Endothelial cell of umbilical vein (primary cell): ENCODE results near the gene EPB41L2. TPM values are rescaled to one million over a fixed set of nuclear protein-coding genes. Genes with fewer than 3 reads are reported as not detected.

ENCODE experiments used
- BruUV-seq: library from RNA; stranded (reverse); fragments of 400-500 nt; replicated peaks from 2 replicates; lab custom pipeline; 2021; lab: Mats Ljungman, UMichigan
- CTCF ChIA-PET: fragments of 300-600, 350-600 bp; sonication (Branson Sonifier 250); formaldehyde crosslinking; loops from one replicate; lab custom pipeline; 2021; ENCODE audit warnings: antibody characterized with exemption, inconsistent platforms; lab: Charles Lee
- POLR2A ChIA-PET: fragments of 300-600, 350-600 bp; sonication (Branson Sonifier 250); formaldehyde crosslinking; loops from one replicate; lab custom pipeline; 2021; ENCODE audit warnings: antibody characterized with exemption, inconsistent platforms; lab: Charles Lee
- DNase-seq: peaks from one replicate; pipeline ENCODE4 v3.0.0-alpha.2; 2011; ENCODE audit warnings: low read depth, low spot score
- FAIRE-seq: peaks from 2 replicates; lab custom pipeline; 2011; peaks lifted over from hg19 to GRCh38; lab: Jason Lieb, UNC
- H2AFZ ChIP-seq: 2 replicates; pipeline ENCODE4 v1.6.0; 2012; ENCODE audit warnings: low read depth, low read length, control low read depth, inconsistent platforms
- H3K27ac ChIP-seq: 2 replicates; pipeline ENCODE4 v1.5.1; 2011; ENCODE audit warnings: low read depth, mild to moderate bottlenecking, control low read depth, low read length, moderate library complexity; ENCODE audit not compliant: insufficient read depth
- H3K27me3 ChIP-seq, 2 experiments: 2 replicates each; pipeline versions ENCODE4 v1.6.0 to v1.6.1; 2011; ENCODE audit warnings: low read length in 2 of 2, mixed read lengths in 1 of 2; ENCODE audit not compliant: control insufficient read depth in 2 of 2, insufficient read depth in 2 of 2
- H3K36me3 ChIP-seq, 2 experiments: 2 replicates in 1 of 2; 3 replicates in 1 of 2; pipeline ENCODE4 v1.5.1; 2011; ENCODE audit warnings: low read length in 2 of 2, mild to moderate bottlenecking in 1 of 2, moderate library complexity in 1 of 2; ENCODE audit not compliant: control insufficient read depth in 2 of 2, insufficient read depth in 2 of 2; ENCODE audit errors: extremely low read depth in 1 of 2
- H3K4me1 ChIP-seq: 3 replicates; pipeline ENCODE4 v1.5.1; 2011; ENCODE audit warnings: mild to moderate bottlenecking, low read length; ENCODE audit not compliant: control insufficient read depth, insufficient read depth; ENCODE audit errors: extremely low read depth
- H3K4me2 ChIP-seq: 2 replicates; pipeline ENCODE4 v1.6.1; 2011; ENCODE audit warnings: low read length, control low read depth, mixed read lengths; ENCODE audit not compliant: insufficient read depth
- H3K4me3 ChIP-seq, 3 experiments: fragments of 200-600 bp in 1 of 3; sonication (generic), shearing (Covaris generic) in 1 of 3; replicated peaks in 1 of 3; 2 replicates each; pipeline ENCODE4 v1.5.1; 2011 to 2016; ENCODE audit warnings: control low read depth in 3 of 3, low read length in 3 of 3, mild to moderate bottlenecking in 2 of 3, inconsistent platforms in 1 of 3, low read depth in 1 of 3, moderate library complexity in 1 of 3; ENCODE audit not compliant: insufficient read depth in 1 of 3
- H3K79me2 ChIP-seq: 2 replicates; pipeline ENCODE4 v1.6.0; 2012; ENCODE audit warnings: low read length, inconsistent platforms; ENCODE audit not compliant: control insufficient read depth, insufficient read depth
- H3K9ac ChIP-seq: replicated peaks from 2 replicates; pipeline ENCODE3; 2011; ENCODE audit warnings: low read length, control low read depth; ENCODE audit not compliant: insufficient read depth; ENCODE audit errors: extremely low read depth
- H3K9me1 ChIP-seq: replicated peaks from 3 replicates; pipeline ENCODE4 v1.6.0; 2011; ENCODE audit warnings: mild to moderate bottlenecking, low read length; ENCODE audit not compliant: control insufficient read depth, insufficient read depth; ENCODE audit errors: extremely low read depth
- H3K9me3 ChIP-seq: replicated peaks from 2 replicates; pipeline ENCODE4 v1.5.1; 2012; ENCODE audit warnings: low read length, inconsistent platforms; ENCODE audit not compliant: control insufficient read depth, insufficient read depth
- H4K20me1 ChIP-seq: replicated peaks from 2 replicates; pipeline ENCODE3; 2011; ENCODE audit warnings: mild to moderate bottlenecking, low read length; ENCODE audit not compliant: control insufficient read depth, insufficient read depth; ENCODE audit errors: extremely low read depth
- CTCF ChIP-seq, 2 donors: IDR thresholded peaks; 1 replicate in 1 of 2; 2 replicates in 1 of 2; pipeline ENCODE4 v1.5.1; 2011; ENCODE audit warnings: low read length in 2 of 2, mild to moderate bottlenecking in 2 of 2, moderate library complexity in 2 of 2, control low read depth in 1 of 2, inconsistent platforms in 1 of 2, low read depth in 1 of 2; ENCODE audit not compliant: insufficient read depth in 1 of 2; ENCODE audit errors: extremely low read depth in 1 of 2
- EZH2 ChIP-seq: IDR thresholded peaks from 2 replicates; pipeline ENCODE4 v1.6.1; 2012; ENCODE audit warnings: borderline replicate concordance, low read depth, mild to moderate bottlenecking, moderate library complexity, low read length, inconsistent platforms; ENCODE audit not compliant: severe bottlenecking
- FOS ChIP-seq: IDR thresholded peaks from 2 replicates; pipeline ENCODE4 v1.6.1; 2011; ENCODE audit warnings: mild to moderate bottlenecking, low read length, moderate library complexity, borderline replicate concordance; ENCODE audit not compliant: insufficient read depth
- GATA2 ChIP-seq: IDR thresholded peaks from 2 replicates; pipeline ENCODE4 v1.7.0; 2011; ENCODE audit warnings: low read depth, mild to moderate bottlenecking, moderate library complexity, mixed read lengths, low read length; ENCODE audit not compliant: insufficient read length, insufficient read depth
- JUN ChIP-seq: IDR thresholded peaks from 2 replicates; pipeline ENCODE4 v1.6.1; 2011; ENCODE audit warnings: borderline replicate concordance, low read depth; ENCODE audit not compliant: insufficient read length, insufficient read depth
- MAX ChIP-seq: IDR thresholded peaks from 2 replicates; pipeline ENCODE4 v1.6.1; 2011; ENCODE audit not compliant: insufficient read depth, insufficient read length
- MYC ChIP-seq: IDR thresholded peaks from one replicate; pipeline ENCODE4 v1.6.1; 2011; ENCODE audit warnings: mild to moderate bottlenecking, low read depth, low read length
- POLR2A ChIP-seq: IDR thresholded peaks from 2 replicates; pipeline ENCODE4 v1.6.1; 2012; ENCODE audit warnings: low read depth, mild to moderate bottlenecking, control low read depth, low read length
- POLR2AphosphoS5 ChIP-seq: IDR thresholded peaks from 2 replicates; pipeline ENCODE4 v1.6.1; 2012; ENCODE audit warnings: low read depth, mild to moderate bottlenecking, control low read depth, low read length, moderate library complexity; ENCODE audit not compliant: insufficient read depth
- dilution Hi-C: fragments of 300-500 bp; cut with MboI; formaldehyde crosslinking; loops from one replicate; pipeline ENCODE4 v1.15.0; 2019; ENCODE audit warnings: low sequenced_read_pairs; ENCODE audit not compliant: extremely low pct_ligation_motif_present
- intact Hi-C: fragments of 100-400 bp; cut with micrococcal nuclease; formaldehyde crosslinking; loops from one replicate; pipeline ENCODE4 v1.10.0; 2022
- polyA plus RNA-seq, 4 experiments: library from polyadenylated mRNA; depleted of rRNA in 3 of 4; stranded (reverse) in 3 of 4; unstranded in 1 of 4; fragments of >200 nt; gene quantifications; 2 replicates each; pipeline versions ENCODE4 v1.2.1 to v1.2.3, GENCODE V29; 2011 to 2012; ENCODE audit warnings: missing spikeins in 1 of 4
- total RNA-seq: library from RNA; stranded (reverse); gene quantifications from 2 replicates; pipeline ENCODE4 v1.2.3, GENCODE V29; 2021

The EPB41L2 gene
- total and polyA plus RNA-seq, 2 donors (not counting 3 experiments of a cell fraction or from before 2014, with no cell fraction given), result 26.5 to 87.7 TPM

GRCh38 chr6:131015025-131015591 is 47.9 kb downstream of the EPB41L2 start:
- Histone ChIP-seq H3K4me1 (peaks cover 38% of the 10 kb centered on the region), H4K20me1 (no peaks in the 10 kb centered on the region), H3K36me3 (no peaks in the 10 kb centered on the region), H3K9ac (peak overlapping the region; percentile 20), H3K9me1 (no peaks in the 10 kb centered on the region), H3K4me2 (peak overlapping the region; percentile 48), H3K27ac (peak overlapping the region; percentile 42), H3K9me3 (no peaks in the 10 kb centered on the region), H3K4me3 (no peak overlapping the region), H2AFZ (no peak overlapping the region), H3K27me3 (no peaks in the 10 kb centered on the region), H3K79me2 (peaks cover 66% of the 10 kb centered on the region)
- dilution Hi-C loops, result no loop called here
- DNase-seq (peak; percentile 60), FAIRE-seq (no peak)
- ChIA-PET CTCF (interaction anchor here (1.0 to 1.3 kb wide), 3 partner anchors 18 to 101 kb away, joined by 3 read pairs; no protein-coding TSS in a partner anchor), POLR2A (no interaction called here)
- intact Hi-C loops, result no loop called here
- BruUV-seq, result no TSS peak
- TF ChIP-seq JUN (no peak), CTCF (IDR thresholded peaks at IDR 0.05; ENCODE audit: extremely low read depth in 1 of 2, insufficient read depth in 1 of 2, low read depth in 1 of 2, low read length in 2 of 2) (no peak), EZH2 (no peak), MAX (no peak), MYC (no peak), GATA2 (no peak), FOS (no peak), POLR2AphosphoS5 (no peak), POLR2A (no peak)
